Measurements from ENCODE around the gene OSBPL5.

The OSBPL5 gene

DNA sequence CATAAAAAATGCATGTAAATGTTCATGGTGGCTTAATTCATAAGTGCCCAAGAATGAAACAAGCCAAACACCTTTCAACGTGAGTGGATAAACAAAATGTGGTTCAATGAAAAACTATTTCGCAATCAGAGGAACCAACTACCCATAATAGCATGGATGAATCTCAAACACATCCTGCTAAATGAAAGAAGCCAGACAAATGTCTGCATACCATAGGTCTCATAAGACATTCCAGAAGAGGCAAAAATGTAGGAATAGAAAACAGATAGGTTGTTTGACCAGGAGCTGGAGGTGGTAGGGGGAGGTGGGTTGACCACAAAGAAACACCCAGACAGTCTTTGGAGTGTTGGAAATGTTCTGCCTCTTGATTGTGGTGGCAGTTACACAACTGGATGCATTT lies 13.2 kb upstream of the OSBPL5 start:
- TF ChIP-seq, protein P1, sequence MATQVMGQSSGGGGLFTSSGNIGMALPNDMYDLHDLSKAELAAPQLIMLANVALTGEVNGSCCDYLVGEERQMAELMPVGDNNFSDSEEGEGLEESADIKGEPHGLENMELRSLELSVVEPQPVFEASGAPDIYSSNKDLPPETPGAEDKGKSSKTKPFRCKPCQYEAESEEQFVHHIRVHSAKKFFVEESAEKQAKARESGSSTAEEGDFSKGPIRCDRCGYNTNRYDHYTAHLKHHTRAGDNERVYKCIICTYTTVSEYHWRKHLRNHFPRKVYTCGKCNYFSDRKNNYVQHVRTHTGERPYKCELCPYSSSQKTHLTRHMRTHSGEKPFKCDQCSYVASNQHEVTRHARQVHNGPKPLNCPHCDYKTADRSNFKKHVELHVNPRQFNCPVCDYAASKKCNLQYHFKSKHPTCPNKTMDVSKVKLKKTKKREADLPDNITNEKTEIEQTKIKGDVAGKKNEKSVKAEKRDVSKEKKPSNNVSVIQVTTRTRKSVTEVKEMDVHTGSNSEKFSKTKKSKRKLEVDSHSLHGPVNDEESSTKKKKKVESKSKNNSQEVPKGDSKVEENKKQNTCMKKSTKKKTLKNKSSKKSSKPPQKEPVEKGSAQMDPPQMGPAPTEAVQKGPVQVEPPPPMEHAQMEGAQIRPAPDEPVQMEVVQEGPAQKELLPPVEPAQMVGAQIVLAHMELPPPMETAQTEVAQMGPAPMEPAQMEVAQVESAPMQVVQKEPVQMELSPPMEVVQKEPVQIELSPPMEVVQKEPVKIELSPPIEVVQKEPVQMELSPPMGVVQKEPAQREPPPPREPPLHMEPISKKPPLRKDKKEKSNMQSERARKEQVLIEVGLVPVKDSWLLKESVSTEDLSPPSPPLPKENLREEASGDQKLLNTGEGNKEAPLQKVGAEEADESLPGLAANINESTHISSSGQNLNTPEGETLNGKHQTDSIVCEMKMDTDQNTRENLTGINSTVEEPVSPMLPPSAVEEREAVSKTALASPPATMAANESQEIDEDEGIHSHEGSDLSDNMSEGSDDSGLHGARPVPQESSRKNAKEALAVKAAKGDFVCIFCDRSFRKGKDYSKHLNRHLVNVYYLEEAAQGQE (IDR thresholded peaks at IDR 0.05; ENCODE audit: insufficient read depth in 1 of 2, low read depth in 2 of 2, low read length in 2 of 2) = no peak
- no peak for TF ChIP-seq FOXP2 (optimal IDR thresholded peaks at IDR 0.05; ENCODE audit: borderline replicate concordance, extremely low read depth, extremely low read length, insufficient read depth)
- no peak for TF ChIP-seq SIN3A (IDR thresholded peaks at IDR 0.05; ENCODE audit: borderline replicate concordance, insufficient read depth, low read length)
- TF ChIP-seq POLR2AphosphoS5 (IDR thresholded peaks at IDR 0.05; ENCODE audit: low read depth, low read length) = no peak
- no peak for TF ChIP-seq TAF1 (IDR thresholded peaks at IDR 0.05; ENCODE audit: borderline replicate concordance, insufficient read depth, low read length)

GRCh38 chr11:3177931-3178330 lies 12.8 kb upstream of the OSBPL5 start:
- TF ChIP-seq FOXP2 (optimal IDR thresholded peaks at IDR 0.05; ENCODE audit: borderline replicate concordance, extremely low read depth, extremely low read length, insufficient read depth) (no peak), SIN3A (IDR thresholded peaks at IDR 0.05; ENCODE audit: borderline replicate concordance, insufficient read depth, low read length) (no peak), TAF1 (IDR thresholded peaks at IDR 0.05; ENCODE audit: borderline replicate concordance, insufficient read depth, low read length) (no peak), POLR2AphosphoS5 (IDR thresholded peaks at IDR 0.05; ENCODE audit: low read depth, low read length) (no peak)
- TF ChIP-seq, protein P1 (IDR thresholded peaks at IDR 0.05; ENCODE audit: insufficient read depth in 1 of 2, low read depth in 2 of 2, low read length in 2 of 2) = no peak

DNA sequence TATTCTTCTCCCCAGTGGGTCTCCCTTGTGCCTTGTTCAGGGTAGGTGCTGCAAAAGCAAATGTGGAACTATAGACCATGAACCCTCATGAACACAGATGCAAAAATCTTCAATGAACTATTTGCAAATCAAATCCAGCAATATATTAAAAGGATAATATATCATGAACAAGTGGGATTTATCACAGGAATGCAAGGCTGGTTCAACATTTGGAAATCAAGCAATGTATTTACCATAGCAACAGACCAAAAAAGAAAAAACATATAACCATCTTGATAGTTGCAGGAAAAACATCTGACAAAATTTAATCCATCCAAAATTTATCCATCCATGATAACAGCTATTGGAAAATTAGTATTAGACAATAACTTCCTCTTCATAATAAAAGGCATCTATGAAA lies 11.4 kb upstream of the OSBPL5 start:
- TF ChIP-seq FOXP2 (optimal IDR thresholded peaks at IDR 0.05; ENCODE audit: borderline replicate concordance, extremely low read depth, extremely low read length, insufficient read depth) = no peak
- TF ChIP-seq SIN3A (IDR thresholded peaks at IDR 0.05; ENCODE audit: borderline replicate concordance, insufficient read depth, low read length) = no peak
- no peak for TF ChIP-seq POLR2AphosphoS5 (IDR thresholded peaks at IDR 0.05; ENCODE audit: low read depth, low read length)
- TF ChIP-seq TAF1 (IDR thresholded peaks at IDR 0.05; ENCODE audit: borderline replicate concordance, insufficient read depth, low read length) = no peak
- TF ChIP-seq, protein P1 (IDR thresholded peaks at IDR 0.05; ENCODE audit: insufficient read depth in 1 of 2, low read depth in 2 of 2, low read length in 2 of 2) = no peak

- no peak for TF ChIP-seq TAF1 (IDR thresholded peaks at IDR 0.05; ENCODE audit: borderline replicate concordance, insufficient read depth, low read length)
- TF ChIP-seq, protein P1 (IDR thresholded peaks at IDR 0.05; ENCODE audit: insufficient read depth in 1 of 2, low read depth in 2 of 2, low read length in 2 of 2) = no peak
Measured at GRCh38 chr11:3175194-3175593, 10.1 kb upstream of the OSBPL5 start.

- TF ChIP-seq POLR2AphosphoS5 (IDR thresholded peaks at IDR 0.05; ENCODE audit: low read depth, low read length) = no peak
- TF ChIP-seq TAF1 (IDR thresholded peaks at IDR 0.05; ENCODE audit: borderline replicate concordance, insufficient read depth, low read length) = no peak
- no peak for TF ChIP-seq FOXP2 (optimal IDR thresholded peaks at IDR 0.05; ENCODE audit: borderline replicate concordance, extremely low read depth, extremely low read length, insufficient read depth)
- TF ChIP-seq, protein P1 (IDR thresholded peaks at IDR 0.05; ENCODE audit: insufficient read depth in 1 of 2, low read depth in 2 of 2, low read length in 2 of 2) = no peak
- no peak for TF ChIP-seq SIN3A (IDR thresholded peaks at IDR 0.05; ENCODE audit: borderline replicate concordance, insufficient read depth, low read length)
Measured at GRCh38 chr11:3174387-3174786, 9.3 kb upstream of the OSBPL5 start.

Data from PFSK-1 (cell line).